Stimulated activated CD4-positive, alpha-beta T cell treated with anti-CD3 and anti-CD28 coated beads, Interleukin-1b, Interleukin-23, amount 100 ng/mL, for 24 hours (primary cell): ENCODE results near the gene ANKRD6.
A peak's percentile ranks its signal among the peaks of the same experiment; 100 is the strongest.

ENCODE experiments used
- DNase-seq, 4 experiments: peaks; one replicate each; pipeline ENCODE4 v3.0.0-alpha.2; 2020; ENCODE audit warnings: low read depth in 4 of 4, low spot score in 1 of 4

ANKRD6 gene

GRCh38 chr6:89412071-89413005 is 20.6 kb upstream of the ANKRD6 start, which contains the start of gene RRAGD:
TSS of gene RRAGD (minus strand) at chr6:89412273. CDS start at chr6:89411993, 280 bp downstream.
- DNase-seq = peak in 1 of 4 experiments; percentile 52

GRCh38 chr6:89413006-89413400 is 19.9 kb upstream of the ANKRD6 start:
- no peak for DNase-seq

- no peak for DNase-seq
Measured at GRCh38 chr6:89414215-89414614, 18.7 kb upstream of the ANKRD6 start.

GRCh38 chr6:89415185-89415584 is 17.8 kb upstream of the ANKRD6 start:
- no peak for DNase-seq

- no peak for DNase-seq
Measured at GRCh38 chr6:89416796-89417195, 16.2 kb upstream of the ANKRD6 start.

GRCh38 chr6:89430201-89430962 is 2.6 kb upstream of the ANKRD6 start:
- no peak for DNase-seq

- no peak for DNase-seq
Measured at GRCh38 chr6:89433252-89434149, 549 bp downstream of the ANKRD6 start.

GRCh38 chr6:89434150-89434499 is 1.2 kb downstream of the ANKRD6 start:
- DNase-seq = no peak

- no peak for DNase-seq
Measured at GRCh38 chr6:89434954-89435353, 2.0 kb downstream of the ANKRD6 start.

GRCh38 chr6:89436226-89436625 is 3.3 kb downstream of the ANKRD6 start:
- no peak for DNase-seq

- no peak for DNase-seq
Measured at GRCh38 chr6:89438248-89438647, 5.3 kb downstream of the ANKRD6 start.

GRCh38 chr6:89439014-89439413 is 6.1 kb downstream of the ANKRD6 start:
- DNase-seq = no peak

- no peak for DNase-seq
Measured at GRCh38 chr6:89440200-89440599, 7.2 kb downstream of the ANKRD6 start.

- DNase-seq = no peak
Measured at GRCh38 chr6:89443658-89444057, 10.7 kb downstream of the ANKRD6 start.

GRCh38 chr6:89449193-89449592 is 16.2 kb downstream of the ANKRD6 start:
- DNase-seq = no peak

- no peak for DNase-seq
Measured at GRCh38 chr6:89452281-89452680, 19.3 kb downstream of the ANKRD6 start.

- DNase-seq = no peak
Measured at GRCh38 chr6:89454300-89454699, 21.3 kb downstream of the ANKRD6 start.

GRCh38 chr6:89458704-89459103 is 25.8 kb downstream of the ANKRD6 start:
- no peak for DNase-seq

- DNase-seq = no peak
Measured at GRCh38 chr6:89459501-89459900, 26.5 kb downstream of the ANKRD6 start.

GRCh38 chr6:89460713-89461112 is 27.8 kb downstream of the ANKRD6 start:
- DNase-seq = no peak

GRCh38 chr6:89462503-89462902 is 29.6 kb downstream of the ANKRD6 start:
- no peak for DNase-seq
